ENCODE results near the gene ZDHHC21.

ZDHHC21 gene

GRCh38 chr9:14633148-14633547 lies 60.1 kb downstream of the ZDHHC21 start:
- H3K4me1 ChIP-seq (ENCODE audit: control insufficient read depth, low read length) = no peaks in the 10 kb centered on the region
- TF ChIP-seq EZH2phosphoT487 (IDR thresholded peaks at IDR 0.05; ENCODE audit: borderline replicate concordance, low read length) (no peak), CTCF (IDR thresholded peaks at IDR 0.05; ENCODE audit: low read depth, low read length, poor library complexity, severe bottlenecking) (no peak)
- H3K4me3 ChIP-seq (ENCODE audit: low read length) = no peak overlapping the region
- H3K4me2 ChIP-seq (ENCODE audit: low read length) = no peak overlapping the region
- H3K9me2 ChIP-seq (replicated peaks; ENCODE audit: control insufficient read depth, low read length) = no peaks in the 10 kb centered on the region
- H3K27me3 ChIP-seq (ENCODE audit: control insufficient read depth, low read length) = no peaks in the 10 kb centered on the region
- no peaks in the 10 kb centered on the region for H3K79me2 ChIP-seq (ENCODE audit: control insufficient read depth, low read length)
- no peaks in the 10 kb centered on the region for H3K9me3 ChIP-seq (ENCODE audit: control insufficient read depth, insufficient read depth, low read length)
- no peaks in the 10 kb centered on the region for H3F3A ChIP-seq (ENCODE audit: control insufficient read depth, insufficient read depth)
- H4K20me1 ChIP-seq (ENCODE audit: control insufficient read depth, insufficient read depth, low read depth, low read length) = no peaks in the 10 kb centered on the region
- no peak overlapping the region for H3K27ac ChIP-seq (ENCODE audit: low read depth, low read length)
- 0 out of 2 replicates have a peak, but pooled peaks cover 3% of the 10 kb centered on the region for H3K36me3 ChIP-seq (ENCODE audit: control insufficient read depth, low read length)

- Histone ChIP-seq H3F3A (ENCODE audit: control insufficient read depth, insufficient read depth) (no peaks in the 10 kb centered on the region), H3K36me3 (ENCODE audit: control insufficient read depth, low read length) (no peaks in the 10 kb centered on the region), H3K9me2 (replicated peaks; ENCODE audit: control insufficient read depth, low read length) (no peaks in the 10 kb centered on the region), H3K27ac (ENCODE audit: low read depth, low read length) (no peak overlapping the region), H3K27me3 (ENCODE audit: control insufficient read depth, low read length) (no peaks in the 10 kb centered on the region), H4K20me1 (ENCODE audit: control insufficient read depth, insufficient read depth, low read depth, low read length) (no peaks in the 10 kb centered on the region), H3K9me3 (ENCODE audit: control insufficient read depth, insufficient read depth, low read length) (no peaks in the 10 kb centered on the region), H3K4me1 (ENCODE audit: control insufficient read depth, low read length) (no peaks in the 10 kb centered on the region), H3K79me2 (ENCODE audit: control insufficient read depth, low read length) (no peaks in the 10 kb centered on the region), H3K4me2 (ENCODE audit: low read length) (no peak overlapping the region), H3K4me3 (ENCODE audit: low read length) (no peak overlapping the region)
- TF ChIP-seq CTCF (IDR thresholded peaks at IDR 0.05; ENCODE audit: low read depth, low read length, poor library complexity, severe bottlenecking) (no peak), EZH2phosphoT487 (IDR thresholded peaks at IDR 0.05; ENCODE audit: borderline replicate concordance, low read length) (no peak)
These were observed 65.7 kb downstream of the ZDHHC21 start for GRCh38 chr9:14627513-14627912.

GRCh38 chr9:14618836-14619420 lies 74.3 kb downstream of the ZDHHC21 start:
- no peaks in the 10 kb centered on the region for H3K4me1 ChIP-seq (ENCODE audit: control insufficient read depth, low read length)
- H3K27me3 ChIP-seq (ENCODE audit: control insufficient read depth, low read length) = no peaks in the 10 kb centered on the region
- no peaks in the 10 kb centered on the region for H3K9me2 ChIP-seq (replicated peaks; ENCODE audit: control insufficient read depth, low read length)
- no peaks in the 10 kb centered on the region for H3K79me2 ChIP-seq (ENCODE audit: control insufficient read depth, low read length)
- TF ChIP-seq CTCF (IDR thresholded peaks at IDR 0.05; ENCODE audit: low read depth, low read length, poor library complexity, severe bottlenecking) (no peak), EZH2phosphoT487 (IDR thresholded peaks at IDR 0.05; ENCODE audit: borderline replicate concordance, low read length) (no peak)
- H3F3A ChIP-seq (ENCODE audit: control insufficient read depth, insufficient read depth) = no peaks in the 10 kb centered on the region
- H3K27ac ChIP-seq (ENCODE audit: low read depth, low read length) = no peak overlapping the region
- no peaks in the 10 kb centered on the region for H4K20me1 ChIP-seq (ENCODE audit: control insufficient read depth, insufficient read depth, low read depth, low read length)
- H3K36me3 ChIP-seq (ENCODE audit: control insufficient read depth, low read length) = no peaks in the 10 kb centered on the region
- H3K4me3 ChIP-seq (ENCODE audit: low read length) = no peak overlapping the region
- no peak overlapping the region for H3K4me2 ChIP-seq (ENCODE audit: low read length)
- H3K9me3 ChIP-seq (ENCODE audit: control insufficient read depth, insufficient read depth, low read length) = no peaks in the 10 kb centered on the region

Measured in DOHH2 (cell line).